ENCODE data around the gene KRT26.

The KRT26 gene

GRCh38 chr17:40791787-40792436 is 19.9 kb upstream of the KRT26 start:
- TF ChIP-seq, protein P1, sequence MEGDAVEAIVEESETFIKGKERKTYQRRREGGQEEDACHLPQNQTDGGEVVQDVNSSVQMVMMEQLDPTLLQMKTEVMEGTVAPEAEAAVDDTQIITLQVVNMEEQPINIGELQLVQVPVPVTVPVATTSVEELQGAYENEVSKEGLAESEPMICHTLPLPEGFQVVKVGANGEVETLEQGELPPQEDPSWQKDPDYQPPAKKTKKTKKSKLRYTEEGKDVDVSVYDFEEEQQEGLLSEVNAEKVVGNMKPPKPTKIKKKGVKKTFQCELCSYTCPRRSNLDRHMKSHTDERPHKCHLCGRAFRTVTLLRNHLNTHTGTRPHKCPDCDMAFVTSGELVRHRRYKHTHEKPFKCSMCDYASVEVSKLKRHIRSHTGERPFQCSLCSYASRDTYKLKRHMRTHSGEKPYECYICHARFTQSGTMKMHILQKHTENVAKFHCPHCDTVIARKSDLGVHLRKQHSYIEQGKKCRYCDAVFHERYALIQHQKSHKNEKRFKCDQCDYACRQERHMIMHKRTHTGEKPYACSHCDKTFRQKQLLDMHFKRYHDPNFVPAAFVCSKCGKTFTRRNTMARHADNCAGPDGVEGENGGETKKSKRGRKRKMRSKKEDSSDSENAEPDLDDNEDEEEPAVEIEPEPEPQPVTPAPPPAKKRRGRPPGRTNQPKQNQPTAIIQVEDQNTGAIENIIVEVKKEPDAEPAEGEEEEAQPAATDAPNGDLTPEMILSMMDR (IDR thresholded peaks at IDR 0.05; ENCODE audit: unreplicated experiment in 3 of 3) = peak; percentile 61 to 72 (median 62)
- Mint-ChIP-seq H3K4me1 (peaks cover 10% of the 10 kb centered on the region), H3K4me3 (no peak overlapping the region), H3K27ac (no peak overlapping the region), H3K27me3 (ENCODE audit: low read depth) (peaks cover 22% of the 10 kb centered on the region), H3K36me3 (ENCODE audit: low read depth) (no peaks in the 10 kb centered on the region), H3K9me3 (no peaks in the 10 kb centered on the region)

DNA sequence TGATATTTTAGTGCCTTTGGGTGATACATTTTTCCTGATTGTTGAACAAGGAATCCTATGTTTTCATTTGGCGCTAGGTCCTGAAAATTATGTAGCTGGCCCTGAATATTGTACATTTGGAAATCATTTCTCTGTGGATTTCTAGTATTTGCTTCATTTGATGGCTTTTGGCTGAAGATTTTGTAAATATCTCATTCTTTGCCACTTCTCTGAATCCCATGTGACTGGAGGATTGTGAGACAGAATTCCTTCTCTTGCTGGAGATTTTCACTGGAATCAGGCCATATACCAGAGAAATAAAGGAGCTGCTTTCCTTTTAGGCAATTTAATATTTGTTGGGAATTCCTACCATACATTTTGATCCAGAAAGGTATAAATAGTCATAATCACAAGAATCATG is 19.1 kb upstream of the KRT26 start:
- Mint-ChIP-seq H3K4me1 (peaks cover 10% of the 10 kb centered on the region), H3K36me3 (ENCODE audit: low read depth) (no peaks in the 10 kb centered on the region)
- TF ChIP-seq, protein P1 (IDR thresholded peaks at IDR 0.05; ENCODE audit: unreplicated experiment in 3 of 3) = no peak

GRCh38 chr17:40782450-40782849 is 10.4 kb upstream of the KRT26 start, which contains the start of gene KRT27:
KRT27 (minus strand) TSS chr17:40782550; CDS start chr17:40782493, 57 bp downstream.
- no peaks in the 10 kb centered on the region for H3K4me1 Mint-ChIP-seq
- no peak within 1 kb of the TSS for H3K27ac Mint-ChIP-seq
- H3K9me3 Mint-ChIP-seq = no peaks in the 10 kb centered on the region

More for the DNA sequence above, 19.1 kb upstream of the KRT26 start:
- Mint-ChIP-seq H3K9me3 (no peaks in the 10 kb centered on the region), H3K27ac (no peak overlapping the region), H3K27me3 (ENCODE audit: low read depth) (peaks cover 18% of the 10 kb centered on the region), H3K4me3 (no peak overlapping the region)

GRCh38 chr17:40779181-40779909 is 7.3 kb upstream of the KRT26 start:
- Mint-ChIP-seq H3K9me3 (no peaks in the 10 kb centered on the region), H3K4me3 (no peak overlapping the region), H3K27me3 (ENCODE audit: low read depth) (peaks cover 9% of the 10 kb centered on the region), H3K36me3 (ENCODE audit: low read depth) (no peaks in the 10 kb centered on the region), H3K27ac (no peak overlapping the region), H3K4me1 (peaks cover 8% of the 10 kb centered on the region)
- TF ChIP-seq, protein P1 (IDR thresholded peaks at IDR 0.05; ENCODE audit: unreplicated experiment in 3 of 3) = no peak

More at GRCh38 chr17:40782450-40782849, 10.4 kb upstream of the KRT26 start, which contains the start of gene KRT27:
- no peak within 1 kb of the TSS for H3K4me3 Mint-ChIP-seq
- H3K36me3 Mint-ChIP-seq (ENCODE audit: low read depth) = no peaks in the 10 kb centered on the region
- peaks cover 9% of the 10 kb centered on the region for H3K27me3 Mint-ChIP-seq (ENCODE audit: low read depth)
- TF ChIP-seq, protein P1 (IDR thresholded peaks at IDR 0.05; ENCODE audit: unreplicated experiment in 3 of 3) = no peak

- Mint-ChIP-seq H3K36me3 (ENCODE audit: low read depth) (no peaks in the 10 kb centered on the region), H3K4me3 (no peak overlapping the region), H3K27me3 (ENCODE audit: low read depth) (peaks cover 9% of the 10 kb centered on the region), H3K9me3 (no peaks in the 10 kb centered on the region), H3K27ac (no peak overlapping the region), H3K4me1 (peaks cover 8% of the 10 kb centered on the region)
- TF ChIP-seq, protein P1 (IDR thresholded peaks at IDR 0.05; ENCODE audit: unreplicated experiment in 3 of 3) = no peak
Measured at GRCh38 chr17:40778461-40778860, 6.5 kb upstream of the KRT26 start.
